Endothelial cell of umbilical vein (primary cell): Measurements from ENCODE around the gene CYLC2. TPM values are rescaled to one million over a fixed set of nuclear protein-coding genes. Genes with fewer than 3 reads are reported as not detected.

Source experiments
- BruUV-seq: library from RNA; stranded (reverse); fragments of 400-500 nt; replicated peaks from 2 replicates; lab custom pipeline; 2021; lab: Mats Ljungman, UMichigan
- CTCF ChIA-PET: fragments of 300-600, 350-600 bp; sonication (Branson Sonifier 250); formaldehyde crosslinking; loops from one replicate; lab custom pipeline; 2021; ENCODE audit warnings: antibody characterized with exemption, inconsistent platforms; lab: Charles Lee
- POLR2A ChIA-PET: fragments of 300-600, 350-600 bp; sonication (Branson Sonifier 250); formaldehyde crosslinking; loops from one replicate; lab custom pipeline; 2021; ENCODE audit warnings: antibody characterized with exemption, inconsistent platforms; lab: Charles Lee
- DNase-seq: peaks from one replicate; pipeline ENCODE4 v3.0.0-alpha.2; 2011; ENCODE audit warnings: low read depth, low spot score
- FAIRE-seq: peaks from 2 replicates; lab custom pipeline; 2011; peaks lifted over from hg19 to GRCh38; lab: Jason Lieb, UNC
- H2AFZ ChIP-seq: 2 replicates; pipeline ENCODE4 v1.6.0; 2012; ENCODE audit warnings: low read depth, low read length, control low read depth, inconsistent platforms
- H3K27ac ChIP-seq: 2 replicates; pipeline ENCODE4 v1.5.1; 2011; ENCODE audit warnings: low read depth, mild to moderate bottlenecking, control low read depth, low read length, moderate library complexity; ENCODE audit not compliant: insufficient read depth
- H3K27me3 ChIP-seq, 2 experiments: 2 replicates each; pipeline versions ENCODE4 v1.6.0 to v1.6.1; 2011; ENCODE audit warnings: low read length in 2 of 2, mixed read lengths in 1 of 2; ENCODE audit not compliant: control insufficient read depth in 2 of 2, insufficient read depth in 2 of 2
- H3K36me3 ChIP-seq, 2 experiments: 2 replicates in 1 of 2; 3 replicates in 1 of 2; pipeline ENCODE4 v1.5.1; 2011; ENCODE audit warnings: low read length in 2 of 2, mild to moderate bottlenecking in 1 of 2, moderate library complexity in 1 of 2; ENCODE audit not compliant: control insufficient read depth in 2 of 2, insufficient read depth in 2 of 2; ENCODE audit errors: extremely low read depth in 1 of 2
- H3K4me1 ChIP-seq: 3 replicates; pipeline ENCODE4 v1.5.1; 2011; ENCODE audit warnings: mild to moderate bottlenecking, low read length; ENCODE audit not compliant: control insufficient read depth, insufficient read depth; ENCODE audit errors: extremely low read depth
- H3K4me2 ChIP-seq: 2 replicates; pipeline ENCODE4 v1.6.1; 2011; ENCODE audit warnings: low read length, control low read depth, mixed read lengths; ENCODE audit not compliant: insufficient read depth
- H3K4me3 ChIP-seq, 3 experiments: fragments of 200-600 bp in 1 of 3; sonication (generic), shearing (Covaris generic) in 1 of 3; replicated peaks in 1 of 3; 2 replicates each; pipeline ENCODE4 v1.5.1; 2011 to 2016; ENCODE audit warnings: control low read depth in 3 of 3, low read length in 3 of 3, mild to moderate bottlenecking in 2 of 3, inconsistent platforms in 1 of 3, low read depth in 1 of 3, moderate library complexity in 1 of 3; ENCODE audit not compliant: insufficient read depth in 1 of 3
- H3K79me2 ChIP-seq: 2 replicates; pipeline ENCODE4 v1.6.0; 2012; ENCODE audit warnings: low read length, inconsistent platforms; ENCODE audit not compliant: control insufficient read depth, insufficient read depth
- H3K9ac ChIP-seq: replicated peaks from 2 replicates; pipeline ENCODE3; 2011; ENCODE audit warnings: low read length, control low read depth; ENCODE audit not compliant: insufficient read depth; ENCODE audit errors: extremely low read depth
- H3K9me1 ChIP-seq: replicated peaks from 3 replicates; pipeline ENCODE4 v1.6.0; 2011; ENCODE audit warnings: mild to moderate bottlenecking, low read length; ENCODE audit not compliant: control insufficient read depth, insufficient read depth; ENCODE audit errors: extremely low read depth
- H3K9me3 ChIP-seq: replicated peaks from 2 replicates; pipeline ENCODE4 v1.5.1; 2012; ENCODE audit warnings: low read length, inconsistent platforms; ENCODE audit not compliant: control insufficient read depth, insufficient read depth
- H4K20me1 ChIP-seq: replicated peaks from 2 replicates; pipeline ENCODE3; 2011; ENCODE audit warnings: mild to moderate bottlenecking, low read length; ENCODE audit not compliant: control insufficient read depth, insufficient read depth; ENCODE audit errors: extremely low read depth
- EZH2 ChIP-seq: IDR thresholded peaks from 2 replicates; pipeline ENCODE4 v1.6.1; 2012; ENCODE audit warnings: borderline replicate concordance, low read depth, mild to moderate bottlenecking, moderate library complexity, low read length, inconsistent platforms; ENCODE audit not compliant: severe bottlenecking
- FOS ChIP-seq: IDR thresholded peaks from 2 replicates; pipeline ENCODE4 v1.6.1; 2011; ENCODE audit warnings: mild to moderate bottlenecking, low read length, moderate library complexity, borderline replicate concordance; ENCODE audit not compliant: insufficient read depth
- GATA2 ChIP-seq: IDR thresholded peaks from 2 replicates; pipeline ENCODE4 v1.7.0; 2011; ENCODE audit warnings: low read depth, mild to moderate bottlenecking, moderate library complexity, mixed read lengths, low read length; ENCODE audit not compliant: insufficient read length, insufficient read depth
- JUN ChIP-seq: IDR thresholded peaks from 2 replicates; pipeline ENCODE4 v1.6.1; 2011; ENCODE audit warnings: borderline replicate concordance, low read depth; ENCODE audit not compliant: insufficient read length, insufficient read depth
- MYC ChIP-seq: IDR thresholded peaks from one replicate; pipeline ENCODE4 v1.6.1; 2011; ENCODE audit warnings: mild to moderate bottlenecking, low read depth, low read length
- POLR2A ChIP-seq: IDR thresholded peaks from 2 replicates; pipeline ENCODE4 v1.6.1; 2012; ENCODE audit warnings: low read depth, mild to moderate bottlenecking, control low read depth, low read length
- POLR2AphosphoS5 ChIP-seq: IDR thresholded peaks from 2 replicates; pipeline ENCODE4 v1.6.1; 2012; ENCODE audit warnings: low read depth, mild to moderate bottlenecking, control low read depth, low read length, moderate library complexity; ENCODE audit not compliant: insufficient read depth
- dilution Hi-C: fragments of 300-500 bp; cut with MboI; formaldehyde crosslinking; loops from one replicate; pipeline ENCODE4 v1.15.0; 2019; ENCODE audit warnings: low sequenced_read_pairs; ENCODE audit not compliant: extremely low pct_ligation_motif_present
- intact Hi-C: fragments of 100-400 bp; cut with micrococcal nuclease; formaldehyde crosslinking; loops from one replicate; pipeline ENCODE4 v1.10.0; 2022
- polyA plus RNA-seq, 4 experiments: library from polyadenylated mRNA; depleted of rRNA in 3 of 4; stranded (reverse) in 3 of 4; unstranded in 1 of 4; fragments of >200 nt; gene quantifications; 2 replicates each; pipeline versions ENCODE4 v1.2.1 to v1.2.3, GENCODE V29; 2011 to 2012; ENCODE audit warnings: missing spikeins in 1 of 4
- total RNA-seq: library from RNA; stranded (reverse); gene quantifications from 2 replicates; pipeline ENCODE4 v1.2.3, GENCODE V29; 2021
- TF ChIP-seq, protein P1 (sequence below), 2 donors: IDR thresholded peaks; 1 replicate in 1 of 2; 2 replicates in 1 of 2; pipeline ENCODE4 v1.5.1; 2011; ENCODE audit warnings: low read length in 2 of 2, mild to moderate bottlenecking in 2 of 2, moderate library complexity in 2 of 2, control low read depth in 1 of 2, inconsistent platforms in 1 of 2, low read depth in 1 of 2; ENCODE audit not compliant: insufficient read depth in 1 of 2; ENCODE audit errors: extremely low read depth in 1 of 2
- TF ChIP-seq, protein P2 (sequence below): IDR thresholded peaks from 2 replicates; pipeline ENCODE4 v1.6.1; 2011; ENCODE audit not compliant: insufficient read depth, insufficient read length

The CYLC2 gene
- total and polyA plus RNA-seq, 2 donors (not counting 3 experiments of a cell fraction or from before 2014, with no cell fraction given): not detected

GRCh38 chr9:102985162-102985895, 9.8 kb upstream of the CYLC2 start:
- TF ChIP-seq MYC (no peak), FOS (no peak), JUN (no peak), GATA2 (no peak), POLR2AphosphoS5 (no peak), EZH2 (no peak), POLR2A (no peak)
- TF ChIP-seq, protein P1, sequence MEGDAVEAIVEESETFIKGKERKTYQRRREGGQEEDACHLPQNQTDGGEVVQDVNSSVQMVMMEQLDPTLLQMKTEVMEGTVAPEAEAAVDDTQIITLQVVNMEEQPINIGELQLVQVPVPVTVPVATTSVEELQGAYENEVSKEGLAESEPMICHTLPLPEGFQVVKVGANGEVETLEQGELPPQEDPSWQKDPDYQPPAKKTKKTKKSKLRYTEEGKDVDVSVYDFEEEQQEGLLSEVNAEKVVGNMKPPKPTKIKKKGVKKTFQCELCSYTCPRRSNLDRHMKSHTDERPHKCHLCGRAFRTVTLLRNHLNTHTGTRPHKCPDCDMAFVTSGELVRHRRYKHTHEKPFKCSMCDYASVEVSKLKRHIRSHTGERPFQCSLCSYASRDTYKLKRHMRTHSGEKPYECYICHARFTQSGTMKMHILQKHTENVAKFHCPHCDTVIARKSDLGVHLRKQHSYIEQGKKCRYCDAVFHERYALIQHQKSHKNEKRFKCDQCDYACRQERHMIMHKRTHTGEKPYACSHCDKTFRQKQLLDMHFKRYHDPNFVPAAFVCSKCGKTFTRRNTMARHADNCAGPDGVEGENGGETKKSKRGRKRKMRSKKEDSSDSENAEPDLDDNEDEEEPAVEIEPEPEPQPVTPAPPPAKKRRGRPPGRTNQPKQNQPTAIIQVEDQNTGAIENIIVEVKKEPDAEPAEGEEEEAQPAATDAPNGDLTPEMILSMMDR (IDR thresholded peaks at IDR 0.05; ENCODE audit: extremely low read depth in 1 of 2, insufficient read depth in 1 of 2, low read depth in 1 of 2, low read length in 2 of 2): no peak
- TF ChIP-seq, protein P2, sequence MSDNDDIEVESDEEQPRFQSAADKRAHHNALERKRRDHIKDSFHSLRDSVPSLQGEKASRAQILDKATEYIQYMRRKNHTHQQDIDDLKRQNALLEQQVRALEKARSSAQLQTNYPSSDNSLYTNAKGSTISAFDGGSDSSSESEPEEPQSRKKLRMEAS: no peak
- CTCF ChIA-PET: no interaction called here

More at GRCh38 chr9:102985162-102985895, 9.8 kb upstream of the CYLC2 start:
- H3K27ac ChIP-seq: no peak overlapping the region
- H3K4me3 ChIP-seq: no peak overlapping the region
- H3K4me1 ChIP-seq: no peaks in the 10 kb centered on the region
- no peaks in the 10 kb centered on the region for H4K20me1 ChIP-seq
- FAIRE-seq: no peak
- no TSS peak for BruUV-seq
- dilution Hi-C loops (no loop called here), intact Hi-C loops (no loop called here)
- H3K79me2 ChIP-seq: no peaks in the 10 kb centered on the region
- H2AFZ ChIP-seq: no peak overlapping the region
- H3K27me3 ChIP-seq: no peaks in the 10 kb centered on the region
- H3K4me2 ChIP-seq: no peak overlapping the region
- no peak for DNase-seq
- no peaks in the 10 kb centered on the region for H3K36me3 ChIP-seq
- H3K9me3 ChIP-seq: peaks cover 2% of the 10 kb centered on the region
- no peaks in the 10 kb centered on the region for H3K9me1 ChIP-seq
- POLR2A ChIA-PET: no interaction called here
- no peak overlapping the region for H3K9ac ChIP-seq
